GM12878 (cell line): ENCODE measurements around the gene LRRC45. TPM values are rescaled to one million over a fixed set of nuclear protein-coding genes. Genes with fewer than 3 reads are reported as not detected.

Experiments used
- ATAC-seq: fragments of 200-7000 bp; cut with Tn5 transposase; 3 replicates; pipeline ENCODE4 v1.9.1; 2020; ENCODE audit warnings: mild to moderate bottlenecking, moderate library complexity
- BruUV-seq: library from RNA; stranded (reverse); fragments of 400-500 nt; replicated peaks from 2 replicates; lab custom pipeline; 2021; lab: Mats Ljungman, UMichigan
- CTCF ChIA-PET: fragments of 300-600 bp; sonication (Branson Sonifier 250); formaldehyde crosslinking; extraction: SDS; loops from one replicate; lab custom pipeline; 2021; ENCODE audit warnings: inconsistent platforms; lab: Yijun Ruan, JAX
- POLR2A ChIA-PET: fragments of 350-600 bp; formaldehyde crosslinking; extraction: SDS; loops from one replicate; lab custom pipeline; 2021; ENCODE audit warnings: inconsistent platforms; lab: Charles Lee
- RAD21 ChIA-PET: fragments of 300-600 bp; sonication (Branson Sonifier 250); formaldehyde crosslinking; loops from one replicate; lab custom pipeline; 2023; ENCODE audit warnings: antibody characterized with exemption; ENCODE audit not compliant: unreplicated experiment; lab: Charles Lee
- SMC1A ChIA-PET: fragments of 300-600 bp; sonication (Branson Sonifier 250); formaldehyde crosslinking; loops from one replicate; lab custom pipeline; 2023; ENCODE audit not compliant: unreplicated experiment, uncharacterized antibody; lab: Charles Lee
- DNase-seq: peaks from one replicate; pipeline ENCODE4 v3.0.0-alpha.2; 2011; ENCODE audit warnings: low read depth, low spot score
- FAIRE-seq: peaks from 3 replicates; lab custom pipeline; 2011; peaks lifted over from hg19 to GRCh38; lab: Jason Lieb, UNC
- H2AFZ ChIP-seq: 2 replicates; pipeline ENCODE4 v1.6.0; 2011; ENCODE audit warnings: low read depth, low read length, control low read depth; ENCODE audit not compliant: control insufficient read depth
- H3K27ac ChIP-seq: 2 replicates; pipeline ENCODE4 v1.5.1; 2011; ENCODE audit warnings: control low read depth; ENCODE audit not compliant: control insufficient read depth, insufficient read depth
- H3K27me3 ChIP-seq, 2 experiments: replicated peaks in 1 of 2; 2 replicates each; pipeline versions ENCODE4 v1.6.0 to v1.6.1; 2011; ENCODE audit warnings: low read length in 1 of 2; ENCODE audit not compliant: control insufficient read depth in 2 of 2, insufficient read depth in 2 of 2
- H3K36me3 ChIP-seq, 2 experiments: 2 replicates each; pipeline ENCODE4 v1.5.1; 2011; ENCODE audit warnings: low read length in 1 of 2; ENCODE audit not compliant: control insufficient read depth in 2 of 2, insufficient read depth in 2 of 2
- H3K4me1 ChIP-seq: 2 replicates; pipeline ENCODE4 v1.6.1; 2011; ENCODE audit warnings: mild to moderate bottlenecking, low read length, moderate library complexity, mixed read lengths; ENCODE audit not compliant: control insufficient read depth, insufficient read depth
- H3K4me2 ChIP-seq: 2 replicates; pipeline ENCODE4 v1.6.0; 2011; ENCODE audit warnings: control low read depth; ENCODE audit not compliant: control insufficient read depth, insufficient read depth
- H3K4me3 ChIP-seq: fragments of 200-600 bp; sonication (generic); 2 replicates; pipeline ENCODE4 v1.5.1; 2016
- H3K79me2 ChIP-seq: 2 replicates; pipeline ENCODE4 v1.6.0; 2011; ENCODE audit warnings: low read length; ENCODE audit not compliant: control insufficient read depth, insufficient read depth
- H3K9ac ChIP-seq: 2 replicates; pipeline ENCODE4 v1.8.0; 2011; ENCODE audit warnings: low read length, control low read depth, mixed read lengths; ENCODE audit not compliant: control insufficient read depth, insufficient read depth
- H3K9me3 ChIP-seq: replicated peaks from 3 replicates; pipeline ENCODE4 v1.5.1; 2011; ENCODE audit warnings: mild to moderate bottlenecking, low read length; ENCODE audit not compliant: control insufficient read depth, insufficient read depth
- H4K20me1 ChIP-seq: 2 replicates; pipeline ENCODE4 v1.6.0; 2011; ENCODE audit not compliant: control insufficient read depth, insufficient read depth
- BCLAF1 ChIP-seq: fragments of 450-650 bp; IDR thresholded peaks from 2 replicates; pipeline ENCODE4 v1.6.1; 2017; ENCODE audit warnings: antibody characterized with exemption, mild to moderate bottlenecking, moderate library complexity
- CHD1 ChIP-seq: IDR thresholded peaks from 2 replicates; pipeline ENCODE4 v1.6.1; 2012; ENCODE audit warnings: low read depth, low read length, improper control_type of control experiment
- HDAC6 ChIP-seq: fragments of 200-600 bp; sonication (generic); IDR thresholded peaks from one replicate; pipeline ENCODE4 v1.8.0; 2017; ENCODE audit warnings: antibody characterized with exemption; ENCODE audit not compliant: unreplicated experiment
- LARP7 ChIP-seq: fragments of 450-650 bp; IDR thresholded peaks from 2 replicates; pipeline ENCODE4 v1.6.1; 2017; ENCODE audit warnings: mild to moderate bottlenecking
- MAX ChIP-seq: IDR thresholded peaks from 2 replicates; pipeline ENCODE4 v1.6.1; 2012; ENCODE audit warnings: low read depth, low read length, improper control_type of control experiment
- MXI1 ChIP-seq: fragments of 150-350 bp; IDR thresholded peaks from 2 replicates; pipeline ENCODE4 v1.6.1; 2011; ENCODE audit warnings: low read depth, mild to moderate bottlenecking, inconsistent platforms, low read length, improper control_type of control experiment
- PML ChIP-seq: IDR thresholded peaks from 2 replicates; pipeline ENCODE4 v1.6.1; 2012; ENCODE audit warnings: low read length, inconsistent platforms
- SMC3 ChIP-seq: IDR thresholded peaks from 2 replicates; pipeline ENCODE4 v1.6.1; 2011; ENCODE audit warnings: low read length, improper control_type of control experiment, borderline replicate concordance
- SREBF1 ChIP-seq: IDR thresholded peaks from 2 replicates; pipeline ENCODE4 v1.6.1; 2012; ENCODE audit warnings: mild to moderate bottlenecking, low read length
- SUPT20H ChIP-seq: IDR thresholded peaks from 2 replicates; pipeline ENCODE4 v1.6.1; 2011; ENCODE audit warnings: low read depth, mild to moderate bottlenecking, low read length, moderate library complexity, borderline replicate concordance; ENCODE audit not compliant: control insufficient read depth
- TAF1 ChIP-seq: IDR thresholded peaks from 2 replicates; pipeline ENCODE4 v1.6.1; 2011; ENCODE audit warnings: mild to moderate bottlenecking, low read depth, low read length, borderline replicate concordance
- TBL1XR1 ChIP-seq: IDR thresholded peaks from 2 replicates; pipeline ENCODE4 v1.6.1; 2012; ENCODE audit warnings: low read depth, low read length, improper control_type of control experiment
- TCF12 ChIP-seq: IDR thresholded peaks from 2 replicates; pipeline ENCODE4 v1.6.1; 2011; ENCODE audit warnings: low read depth, mild to moderate bottlenecking, low read length
- ZBED1 ChIP-seq: IDR thresholded peaks from 2 replicates; pipeline ENCODE4 v1.6.1; 2016; ENCODE audit warnings: borderline replicate concordance
- WGBS: methylation state at CpG from one replicate; pipeline ENCODE4 v1.1.6; 2016; ENCODE audit warnings: low lambda C conversion rate; ENCODE audit not compliant: insufficient replicate concordance, insufficient coverage; ENCODE audit errors: missing lambda C conversion rate; 5-methylcytosine and 5-hydroxymethylcytosine counted together
- in situ Hi-C: fragments of 300-500 bp; cut with MboI; formaldehyde crosslinking; loops from 9 replicates; pipeline ENCODE4 v1.14.3; 2018; ENCODE audit warnings: mixed read lengths
- intact Hi-C: fragments of 100-400 bp; cut with micrococcal nuclease; formaldehyde crosslinking; loops from one replicate; pipeline ENCODE4 v1.14.2; 2022; ENCODE audit not compliant: unreplicated experiment
- polyA plus RNA-seq, 11 experiments: library from polyadenylated mRNA; depleted of rRNA in 4 of 11; unstranded in 6 of 11; stranded (reverse) in 5 of 11; fragments of >200 nt; fragmentation: Nextera tagmentation in 4 of 11; fragmentation: Illumina TruSeq in 1 of 11; extraction: Ambion mirVana in 4 of 11; extraction: Trizol in 1 of 11; gene quantifications; 1 replicate in 1 of 11; 2 replicates in 10 of 11; pipeline versions ENCODE4 v1.2.1 to v1.2.3, GENCODE V29; 2011 to 2016; ENCODE audit warnings: inconsistent platforms in 2 of 11, missing spikeins in 2 of 11, low read depth in 1 of 11
- total RNA-seq, 4 experiments: library from RNA; depleted of rRNA in 3 of 4; stranded (reverse); fragments of >200 nt in 3 of 4; fragmentation: Illumina TruSeq in 1 of 4; extraction: Trizol in 1 of 4; gene quantifications; 2 replicates each; pipeline versions ENCODE4 v1.2.1 to v1.2.3, GENCODE V29; 2013 to 2021
- TF ChIP-seq, protein P1 (sequence below): fragments of 450-650 bp; IDR thresholded peaks from 2 replicates; pipeline ENCODE4 v1.6.1; 2018; ENCODE audit warnings: borderline replicate concordance, mild to moderate bottlenecking; ENCODE audit not compliant: partially characterized antibody

LRRC45 gene
- total and polyA plus RNA-seq, 10 of the 15 experiments (the other 5 are each of a cell fraction or from before 2014, with no cell fraction given) = 0.03 to 27.7 (median 10.4) TPM

GRCh38 chr17:81999976-82000802, 22.9 kb upstream of the LRRC45 start:
- BruUV-seq = no TSS peak
- ChIA-PET SMC1A (no interaction called here), POLR2A (no interaction called here), RAD21 (no interaction called here), CTCF (no interaction called here)
- H3K9ac ChIP-seq = no peak overlapping the region
- H3K36me3 ChIP-seq = peaks cover 0 to 3% of the 10 kb centered on the region in 2 experiments; a peak in 3 of 4 replicates
- no peaks in the 10 kb centered on the region for H3K9me3 ChIP-seq
- FAIRE-seq (no peak), DNase-seq (no peak), ATAC-seq (no peak)
- in situ Hi-C loops (no loop called here), intact Hi-C loops (no loop called here)
- H2AFZ ChIP-seq = no peak overlapping the region
- no peaks in the 10 kb centered on the region for H3K27me3 ChIP-seq
- no peaks in the 10 kb centered on the region for H4K20me1 ChIP-seq
- H3K27ac ChIP-seq = no peak overlapping the region
- H3K79me2 ChIP-seq = no peaks in the 10 kb centered on the region
- WGBS = 85% methylated on average over 30 of the region's 36 CpGs
- no peaks in the 10 kb centered on the region for H3K4me1 ChIP-seq
- H3K4me3 ChIP-seq = no peak overlapping the region
- H3K4me2 ChIP-seq = no peak overlapping the region
- TF ChIP-seq SUPT20H (no peak), HDAC6 (no peak), LARP7 (no peak), SREBF1 (no peak), BCLAF1 (no peak), MXI1 (no peak), SMC3 (no peak), MAX (no peak), TBL1XR1 (no peak), PML (no peak), ZBED1 (no peak), TAF1 (no peak), TCF12 (no peak), CHD1 (no peak)
- TF ChIP-seq, protein P1, sequence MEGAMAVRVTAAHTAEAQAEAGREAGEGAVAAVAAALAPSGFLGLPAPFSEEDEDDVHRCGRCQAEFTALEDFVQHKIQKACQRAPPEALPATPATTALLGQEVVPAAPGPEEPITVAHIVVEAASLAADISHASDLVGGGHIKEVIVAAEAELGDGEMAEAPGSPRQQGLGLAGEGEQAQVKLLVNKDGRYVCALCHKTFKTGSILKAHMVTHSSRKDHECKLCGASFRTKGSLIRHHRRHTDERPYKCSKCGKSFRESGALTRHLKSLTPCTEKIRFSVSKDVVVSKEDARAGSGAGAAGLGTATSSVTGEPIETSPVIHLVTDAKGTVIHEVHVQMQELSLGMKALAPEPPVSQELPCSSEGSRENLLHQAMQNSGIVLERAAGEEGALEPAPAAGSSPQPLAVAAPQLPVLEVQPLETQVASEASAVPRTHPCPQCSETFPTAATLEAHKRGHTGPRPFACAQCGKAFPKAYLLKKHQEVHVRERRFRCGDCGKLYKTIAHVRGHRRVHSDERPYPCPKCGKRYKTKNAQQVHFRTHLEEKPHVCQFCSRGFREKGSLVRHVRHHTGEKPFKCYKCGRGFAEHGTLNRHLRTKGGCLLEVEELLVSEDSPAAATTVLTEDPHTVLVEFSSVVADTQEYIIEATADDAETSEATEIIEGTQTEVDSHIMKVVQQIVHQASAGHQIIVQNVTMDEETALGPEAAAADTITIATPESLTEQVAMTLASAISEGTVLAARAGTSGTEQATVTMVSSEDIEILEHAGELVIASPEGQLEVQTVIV = no peak
